Measurements from ENCODE around the gene SELE.

DNA sequence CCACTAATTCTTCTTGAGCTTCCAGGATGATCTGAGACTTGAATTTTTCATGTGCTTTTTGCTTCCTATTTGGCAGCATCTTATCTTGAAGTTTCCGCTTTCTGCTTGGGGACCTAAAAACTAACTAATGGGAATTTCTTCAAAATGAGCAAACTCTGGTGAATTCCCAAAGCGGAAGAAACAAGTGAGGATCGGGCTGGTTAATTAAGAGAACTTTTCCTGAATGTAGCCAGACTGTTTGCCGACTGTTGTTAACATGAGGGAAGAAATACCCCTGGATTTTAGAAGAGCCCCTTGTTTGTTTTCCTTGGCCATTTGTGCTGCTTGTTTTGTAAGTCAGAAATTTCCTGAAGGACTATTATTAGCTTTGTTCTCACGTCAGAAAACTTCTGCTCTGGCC lies 6.1 kb upstream of the SELE start:
- TF ChIP-seq GTF2F1 (IDR thresholded peaks at IDR 0.05; ENCODE audit: borderline replicate concordance, low read depth, low read length) (no peak), GABPA (IDR thresholded peaks at IDR 0.05; ENCODE audit: borderline replicate concordance, insufficient read depth, low read length) (no peak), RBBP5 (IDR thresholded peaks at IDR 0.05; ENCODE audit: borderline replicate concordance, low read depth, low read length) (no peak), SIN3A (conservative IDR thresholded peaks at IDR 0.05 in 1 of 2, IDR thresholded peaks at IDR 0.05 in 1 of 2; ENCODE audit: low read depth in 1 of 2, low read length in 2 of 2) (no peak), EZH2 (IDR thresholded peaks at IDR 0.05; ENCODE audit: low read depth, low read length, severe bottlenecking) (no peak), CHD1 (IDR thresholded peaks at IDR 0.05; ENCODE audit: low read depth, low read length) (no peak), RAD21 (IDR thresholded peaks at IDR 0.05 in 1 of 2, conservative IDR thresholded peaks at IDR 0.05 in 1 of 2; ENCODE audit: low read depth in 2 of 2, low read length in 2 of 2) (no peak), RNF2 (IDR thresholded peaks at IDR 0.05; ENCODE audit: borderline replicate concordance, low read depth, low read length, missing control alignments, poor library complexity, severe bottlenecking) (no peak), MAFK (IDR thresholded peaks at IDR 0.05; ENCODE audit: low read depth, low read length) (no peak), POLR2AphosphoS5 (IDR thresholded peaks at IDR 0.05; ENCODE audit: low read depth, low read length) (no peak)
- TF ChIP-seq, protein P1, sequence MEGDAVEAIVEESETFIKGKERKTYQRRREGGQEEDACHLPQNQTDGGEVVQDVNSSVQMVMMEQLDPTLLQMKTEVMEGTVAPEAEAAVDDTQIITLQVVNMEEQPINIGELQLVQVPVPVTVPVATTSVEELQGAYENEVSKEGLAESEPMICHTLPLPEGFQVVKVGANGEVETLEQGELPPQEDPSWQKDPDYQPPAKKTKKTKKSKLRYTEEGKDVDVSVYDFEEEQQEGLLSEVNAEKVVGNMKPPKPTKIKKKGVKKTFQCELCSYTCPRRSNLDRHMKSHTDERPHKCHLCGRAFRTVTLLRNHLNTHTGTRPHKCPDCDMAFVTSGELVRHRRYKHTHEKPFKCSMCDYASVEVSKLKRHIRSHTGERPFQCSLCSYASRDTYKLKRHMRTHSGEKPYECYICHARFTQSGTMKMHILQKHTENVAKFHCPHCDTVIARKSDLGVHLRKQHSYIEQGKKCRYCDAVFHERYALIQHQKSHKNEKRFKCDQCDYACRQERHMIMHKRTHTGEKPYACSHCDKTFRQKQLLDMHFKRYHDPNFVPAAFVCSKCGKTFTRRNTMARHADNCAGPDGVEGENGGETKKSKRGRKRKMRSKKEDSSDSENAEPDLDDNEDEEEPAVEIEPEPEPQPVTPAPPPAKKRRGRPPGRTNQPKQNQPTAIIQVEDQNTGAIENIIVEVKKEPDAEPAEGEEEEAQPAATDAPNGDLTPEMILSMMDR (IDR thresholded peaks at IDR 0.05; ENCODE audit: control extremely low read depth in 1 of 3, insufficient read depth in 1 of 3, low read depth in 1 of 3, low read length in 3 of 3): no peak
- TF ChIP-seq, protein P2, sequence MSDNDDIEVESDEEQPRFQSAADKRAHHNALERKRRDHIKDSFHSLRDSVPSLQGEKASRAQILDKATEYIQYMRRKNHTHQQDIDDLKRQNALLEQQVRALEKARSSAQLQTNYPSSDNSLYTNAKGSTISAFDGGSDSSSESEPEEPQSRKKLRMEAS (IDR thresholded peaks at IDR 0.05): no peak
